Measurements from ENCODE around the gene CRYGA. TPM values are rescaled to one million over a fixed set of nuclear protein-coding genes. Genes with fewer than 3 reads are reported as not detected.
A peak's percentile ranks its signal among the peaks of the same experiment; 100 is the strongest.
"Not testable (repeated sequence)": the region's sequence is repeated elsewhere in the genome, so short reads cannot be mapped to it uniquely, and the experiment has no call there.

Gene CRYGA
- total RNA-seq, 1 experiment from 2014 or later, result not detected

GRCh38 chr2:208122248-208122647 lies 41.1 kb downstream of the CRYGA start:
- ATAC-seq, result no peak
- H3K9me3 Mint-ChIP-seq, result peaks cover 8% of the 10 kb centered on the region
- no peak overlapping the region for H3K27ac Mint-ChIP-seq
- no peaks in the 10 kb centered on the region; the same call in 1 of the 2 replicates for H3K27me3 Mint-ChIP-seq (ENCODE audit: low read depth)
- H3K4me1 Mint-ChIP-seq, result peaks cover 15% of the 10 kb centered on the region
- CTCF ChIA-PET, result interaction anchor here (0.5 to 1.1 kb wide), 2 partner anchors 10 to 20 kb away, joined by 3 read pairs; no protein-coding TSS in a partner anchor
- TF ChIP-seq E2F5 (CRISPR knock-in tag; IDR thresholded peaks at IDR 0.05), result no peak
- TF ChIP-seq NFYB (CRISPR knock-in tag; conservative IDR thresholded peaks at IDR 0.05; ENCODE audit: low read depth), result no peak
- no peak for TF ChIP-seq STAT6 (CRISPR knock-in tag; conservative IDR thresholded peaks at IDR 0.05; ENCODE audit: low read depth)
- TF ChIP-seq HMGA2 (CRISPR knock-in tag; IDR thresholded peaks at IDR 0.05), result peak; percentile 98; the same call in 1 of the 2 replicates
- no peak for DNase-seq (ENCODE audit: low spot score)
- no peak overlapping the region for H3K4me3 Mint-ChIP-seq
- no peaks in the 10 kb centered on the region for H3K36me3 Mint-ChIP-seq
- POLR2A ChIA-PET, result no interaction called here

GRCh38 chr2:208118918-208119317 lies 44.5 kb downstream of the CRYGA start:
- no peak for ATAC-seq
- no peaks in the 10 kb centered on the region; the same call in 1 of the 2 replicates for H3K27me3 Mint-ChIP-seq (ENCODE audit: low read depth)
- 0 out of 2 replicates have a peak, but pooled peaks cover 7% of the 10 kb centered on the region for H3K9me3 Mint-ChIP-seq
- no peak overlapping the region for H3K27ac Mint-ChIP-seq
- no peaks in the 10 kb centered on the region for H3K36me3 Mint-ChIP-seq
- CTCF ChIA-PET, result no interaction called here
- no peak for DNase-seq (ENCODE audit: low spot score)
- no peak overlapping the region for H3K4me3 Mint-ChIP-seq
- peaks cover 6% of the 10 kb centered on the region for H3K4me1 Mint-ChIP-seq
- no peak for TF ChIP-seq E2F1 (CRISPR knock-in tag; IDR thresholded peaks at IDR 0.05)
- TF ChIP-seq CREB1 (CRISPR knock-in tag; IDR thresholded peaks at IDR 0.05), result no peak
- TF ChIP-seq PRRX2 (CRISPR knock-in tag; IDR thresholded peaks at IDR 0.05), result no peak
- TF ChIP-seq ZNF219 (CRISPR knock-in tag; IDR thresholded peaks at IDR 0.05; ENCODE audit: borderline replicate concordance), result no peak
- no peak for TF ChIP-seq IRF2 (CRISPR knock-in tag; IDR thresholded peaks at IDR 0.05; ENCODE audit: borderline replicate concordance, low read depth)
- POLR2A ChIA-PET, result no interaction called here

GRCh38 chr2:208117390-208117789 lies 46.0 kb downstream of the CRYGA start:
- H3K4me1 Mint-ChIP-seq, result peaks cover 16% of the 10 kb centered on the region
- H3K27me3 Mint-ChIP-seq (ENCODE audit: low read depth); H3K27ac Mint-ChIP-seq; ATAC-seq; DNase-seq (ENCODE audit: low spot score); POLR2A ChIA-PET; H3K9me3 Mint-ChIP-seq; CTCF ChIA-PET; H3K4me3 Mint-ChIP-seq; H3K36me3 Mint-ChIP-seq: not testable (repeated sequence)

GRCh38 chr2:208112969-208113368 lies 50.4 kb downstream of the CRYGA start:
- ChIA-PET CTCF (interaction anchor here (0.7 to 1.3 kb wide), 4 partner anchors 9 to 142 kb away, joined by 3 to 9 read pairs (median 4); partner anchors contain the start of gene IDH1), POLR2A (interaction anchor here (0.7 kb wide), 1 partner anchor 125 kb away, joined by 4 read pairs; no protein-coding TSS in a partner anchor)
- ATAC-seq (peak; percentile 96), DNase-seq (ENCODE audit: low spot score) (peak; percentile 72)
- no peaks in the 10 kb centered on the region for H3K27me3 Mint-ChIP-seq (ENCODE audit: low read depth)
- peaks cover 35% of the 10 kb centered on the region for H3K4me1 Mint-ChIP-seq
- H3K9me3 Mint-ChIP-seq, result 0 out of 2 replicates have a peak, but pooled peaks cover 7% of the 10 kb centered on the region
- H3K4me3 Mint-ChIP-seq, result peak overlapping the region; percentile 67
- 0 out of 2 replicates have a peak, but pooled peaks cover 2% of the 10 kb centered on the region for H3K36me3 Mint-ChIP-seq
- peak overlapping the region; percentile 91 for H3K27ac Mint-ChIP-seq
- TF ChIP-seq NFE2L1 (CRISPR knock-in tag; IDR thresholded peaks at IDR 0.05), result no peak
- TF ChIP-seq STAT6 (CRISPR knock-in tag; conservative IDR thresholded peaks at IDR 0.05; ENCODE audit: low read depth), result no peak
- TF ChIP-seq ZNF263 (CRISPR knock-in tag; IDR thresholded peaks at IDR 0.05; ENCODE audit: low read depth), result no peak
- TF ChIP-seq SP1 (CRISPR knock-in tag; conservative IDR thresholded peaks at IDR 0.05), result 0 out of 2 replicates have a peak, but pooled peaks have one; percentile 35
- TF ChIP-seq ETV6 (CRISPR knock-in tag; IDR thresholded peaks at IDR 0.05), result peak; percentile 37; the same call in 1 of the 2 replicates
- no peak for TF ChIP-seq SMAD4 (CRISPR knock-in tag; IDR thresholded peaks at IDR 0.05)
- no peak for TF ChIP-seq ZNF512 (CRISPR knock-in tag; IDR thresholded peaks at IDR 0.05; ENCODE audit: borderline replicate concordance)
- TF ChIP-seq NFATC4 (CRISPR knock-in tag; IDR thresholded peaks at IDR 0.05), result no peak
- TF ChIP-seq TP53 (CRISPR knock-in tag; IDR thresholded peaks at IDR 0.05), result no peak
